B cell (primary cell): Measurements from ENCODE around the gene PPP1R8. TPM values are rescaled to one million over a fixed set of nuclear protein-coding genes. Genes with fewer than 3 reads are reported as not detected.

ENCODE experiments used
- ATAC-seq: fragments of 200-7000 bp; cut with Tn5 transposase; one replicate; pipeline ENCODE4 v1.10.0; 2021; ENCODE audit warnings: low read depth, mild to moderate bottlenecking, moderate number of reproducible peaks, moderate library complexity
- CTCF ChIA-PET: fragments of 350-600 bp; sonication (Branson Sonifier 250); formaldehyde crosslinking; loops from one replicate; lab custom pipeline; 2021; ENCODE audit warnings: antibody characterized with exemption, inconsistent platforms; lab: Charles Lee
- POLR2A ChIA-PET: fragments of 350-600 bp; sonication (Branson Sonifier 250); formaldehyde crosslinking; loops from one replicate; lab custom pipeline; 2021; ENCODE audit warnings: antibody characterized with exemption; lab: Charles Lee
- DNase-seq: peaks from one replicate; pipeline ENCODE4 v3.0.0; 2013
- H2AFZ ChIP-seq: 2 replicates; pipeline ENCODE4 v1.6.1; 2012; ENCODE audit warnings: mild to moderate bottlenecking, low read depth, low read length; ENCODE audit not compliant: insufficient read depth, poor library complexity, severe bottlenecking
- H3K27ac ChIP-seq, 2 donors: 1 replicate in 1 of 2; 2 replicates in 1 of 2; pipeline ENCODE4 v1.5.1; 2012 to 2013; ENCODE audit warnings: low read length in 2 of 2, mild to moderate bottlenecking in 2 of 2, moderate library complexity in 1 of 2
- H3K27me3 ChIP-seq, 4 experiments: fragments of 200-600 bp in 1 of 4; sonication (generic) in 1 of 4; replicated peaks in 1 of 4; 1 replicate in 2 of 4; 2 replicates in 2 of 4; pipeline versions ENCODE4 v1.6.1 to v1.7.0; 2013 to 2016; ENCODE audit warnings: low read length in 3 of 4, mild to moderate bottlenecking in 2 of 4, mixed read lengths in 1 of 4, moderate library complexity in 1 of 4; ENCODE audit not compliant: insufficient read depth in 4 of 4, control insufficient read depth in 3 of 4; ENCODE audit errors: control extremely low read depth in 1 of 4
- H3K36me3 ChIP-seq, 2 experiments: replicated peaks in 1 of 2; 1 replicate in 1 of 2; 2 replicates in 1 of 2; pipeline versions ENCODE4 v1.6.1 to v1.7.1; 2013; ENCODE audit warnings: low read length in 1 of 2; ENCODE audit not compliant: insufficient read depth in 2 of 2, control insufficient read depth in 1 of 2; ENCODE audit errors: control extremely low read depth in 1 of 2, extremely low read depth in 1 of 2
- H3K4me1 ChIP-seq, 2 donors: fragments of 200-600 bp in 1 of 2; sonication (generic) in 1 of 2; 1 replicate in 1 of 2; 2 replicates in 1 of 2; pipeline versions ENCODE4 v1.5.1 to v1.6.1; 2013 to 2017; ENCODE audit warnings: low read length in 2 of 2; ENCODE audit not compliant: control insufficient read depth in 2 of 2, insufficient read depth in 2 of 2
- H3K4me2 ChIP-seq: replicated peaks from 2 replicates; pipeline ENCODE3; 2012; ENCODE audit warnings: mild to moderate bottlenecking, low read depth, low read length; ENCODE audit not compliant: poor library complexity, severe bottlenecking
- H3K4me3 ChIP-seq, 5 experiments: fragments of 200-600 bp in 1 of 5; sonication (generic) in 1 of 5; 1 replicate in 3 of 5; 2 replicates in 2 of 5; pipeline versions ENCODE4 v1.5.1 to v1.7.0; 2011 to 2016; ENCODE audit warnings: low read length in 4 of 5, mild to moderate bottlenecking in 4 of 5, low read depth in 2 of 5, control low read depth in 1 of 5, moderate library complexity in 1 of 5; ENCODE audit not compliant: insufficient read depth in 1 of 5; ENCODE audit errors: control extremely low read depth in 1 of 5, extremely low read depth in 1 of 5
- H3K79me2 ChIP-seq: fragments of 200-600 bp; sonication (generic); one replicate; pipeline ENCODE4 v1.6.0; 2016; ENCODE audit warnings: low read length; ENCODE audit not compliant: control insufficient read depth, insufficient read depth
- H3K9ac ChIP-seq: fragments of 200-600 bp; sonication (generic); 2 replicates; pipeline ENCODE4 v1.6.1; 2017; ENCODE audit warnings: mild to moderate bottlenecking, low read length, moderate library complexity
- H3K9me3 ChIP-seq, 3 donors: one replicate each; pipeline versions ENCODE4 v1.6.1 to v1.7.1; 2013; ENCODE audit warnings: low read length in 2 of 3; ENCODE audit not compliant: control insufficient read depth in 2 of 3, insufficient read depth in 1 of 3; ENCODE audit errors: control extremely low read depth in 1 of 3
- H4K20me1 ChIP-seq: 2 replicates; pipeline ENCODE4 v1.6.0; 2012; ENCODE audit warnings: mild to moderate bottlenecking, low read length; ENCODE audit not compliant: insufficient read depth, control insufficient read depth, poor library complexity, severe bottlenecking
- H3K27ac Mint-ChIP-seq: one replicate; pipeline ENCODE4 v1.8.0; 2021; ENCODE audit warnings: mixed read lengths
- H3K27me3 Mint-ChIP-seq: one replicate; pipeline ENCODE4 v1.8.0; 2021; ENCODE audit warnings: mixed read lengths
- H3K4me1 Mint-ChIP-seq: one replicate; pipeline ENCODE4 v1.8.0; 2021; ENCODE audit warnings: mixed read lengths
- H3K4me3 Mint-ChIP-seq: one replicate; pipeline ENCODE4 v1.8.0; 2021; ENCODE audit warnings: mixed read lengths
- H3K9me3 Mint-ChIP-seq: one replicate; pipeline ENCODE4 v1.8.0; 2022; ENCODE audit warnings: mixed read lengths; ENCODE audit not compliant: insufficient read depth
- CTCF ChIP-seq: fragments of 200-600 bp; IDR thresholded peaks from one replicate; pipeline ENCODE4 v1.8.0; 2022; ENCODE audit warnings: antibody characterized with exemption, mild to moderate bottlenecking
- EZH2 ChIP-seq: IDR thresholded peaks from 2 replicates; pipeline ENCODE4 v1.6.1; 2012; ENCODE audit warnings: borderline replicate concordance, low read depth, mild to moderate bottlenecking, moderate library complexity, low read length; ENCODE audit not compliant: insufficient read depth, poor library complexity, severe bottlenecking
- WGBS: methylation state at CpG from one replicate; pipeline ENCODE4 v1.1.5; 2013; ENCODE audit warnings: missing lambda C conversion rate; ENCODE audit not compliant: insufficient coverage; 5-methylcytosine and 5-hydroxymethylcytosine counted together
- intact Hi-C: fragments of 100-400 bp; cut with micrococcal nuclease; formaldehyde crosslinking; loops from one replicate; pipeline ENCODE4 v1.10.0; 2022
- polyA plus RNA-seq: library from polyadenylated mRNA; depleted of rRNA; stranded (reverse); fragments of >200 nt; gene quantifications from 2 replicates; pipeline ENCODE4 v1.2.3, GENCODE V29; 2012
- total RNA-seq, 2 donors: library from RNA; stranded (reverse); fragments of 120-200 nt in 1 of 2; gene quantifications; 1 replicate in 1 of 2; 2 replicates in 1 of 2; pipeline versions ENCODE4 v1.2.3 to v1.2.4, GENCODE V29; 2013 to 2022

PPP1R8 gene
- total and polyA plus RNA-seq, 2 donors (not counting 1 experiment from before 2014, with no cell fraction given): 23.9 to 45.1 TPM

GRCh38 chr1:27889506-27889905 is 58.9 kb downstream of the PPP1R8 start:
- 87% methylated on average over 3 of the region's 3 CpGs for WGBS
- ChIA-PET CTCF (interaction anchor here (1.0 kb wide), 1 partner anchor 10 kb away, joined by 3 read pairs; no protein-coding TSS in a partner anchor), POLR2A (interaction anchor here (2.3 kb wide), 1 partner anchor 15 kb away, joined by 22 read pairs; the partner anchor contains the start of gene THEMIS2)
- Histone ChIP-seq H3K4me2 (no peak overlapping the region), H3K27me3 (no peaks in the 10 kb centered on the region), H3K9ac (no peak overlapping the region), H3K27ac (peak overlapping the region; percentile 41 to 92), H3K4me1 (peaks cover 51 to 83% of the 10 kb centered on the region in 2 donors), H4K20me1 (no peaks in the 10 kb centered on the region), H3K9me3 (no peaks in the 10 kb centered on the region), H3K4me3 (no peak overlapping the region), H2AFZ (no peak overlapping the region), H3K79me2 (no peaks in the 10 kb centered on the region), H3K36me3 (peaks cover 7 to 51% of the 10 kb centered on the region in 2 experiments)
- H3K9me3 Mint-ChIP-seq: no peaks in the 10 kb centered on the region
- H3K27me3 Mint-ChIP-seq: no peaks in the 10 kb centered on the region
- intact Hi-C loops: no loop called here
- H3K27ac Mint-ChIP-seq: peak overlapping the region; percentile 96
- TF ChIP-seq CTCF (no peak), EZH2 (no peak)
- ATAC-seq (no peak), DNase-seq (no peak)
- H3K4me3 Mint-ChIP-seq: peak overlapping the region; percentile 55
- H3K4me1 Mint-ChIP-seq: peaks cover 71% of the 10 kb centered on the region

GRCh38 chr1:27891196-27891889 is 60.8 kb downstream of the PPP1R8 start:
- peak; percentile 81 for ATAC-seq
- Histone ChIP-seq H3K36me3 (peaks cover 2 to 51% of the 10 kb centered on the region in 2 experiments), H3K9ac (peak overlapping the region; percentile 23)

More at GRCh38 chr1:27891196-27891889, 60.8 kb downstream of the PPP1R8 start:
- TF ChIP-seq CTCF (peak; percentile 68), EZH2 (no peak)
- DNase-seq: peak; percentile 88
- intact Hi-C loops: loop anchor here (1.0 kb wide), 2 partner anchors 16 to 33 kb away; no protein-coding TSS in a partner anchor
- WGBS: 0% methylated on average over 4 of the region's 7 CpGs
- ChIA-PET POLR2A (interaction anchor here (0.5 to 2.3 kb wide), 4 partner anchors 17 to 647 kb away, joined by 3 to 22 read pairs (median 4); partner anchors contain the start of gene THEMIS2), CTCF (interaction anchor here (1.1 to 3.1 kb wide), 7 partner anchors 16 to 200 kb away, joined by 4 to 28 read pairs (median 7); no protein-coding TSS in a partner anchor)
- Histone ChIP-seq H3K4me3 (peak overlapping the region in 2 of 5 experiments; percentile 7 to 12), H2AFZ (peak overlapping the region; percentile 66), H3K4me1 (peaks cover 40 to 64% of the 10 kb centered on the region in 2 donors), H3K9me3 (no peaks in the 10 kb centered on the region), H3K27ac (peak overlapping the region; percentile 92 to 94), H3K4me2 (peak overlapping the region; percentile 52), H3K27me3 (no peaks in the 10 kb centered on the region), H3K79me2 (no peaks in the 10 kb centered on the region), H4K20me1 (no peaks in the 10 kb centered on the region)
- H3K4me3 Mint-ChIP-seq: peak overlapping the region; percentile 82
- H3K27ac Mint-ChIP-seq: peak overlapping the region; percentile 96
- H3K9me3 Mint-ChIP-seq: no peaks in the 10 kb centered on the region
- H3K27me3 Mint-ChIP-seq: no peaks in the 10 kb centered on the region
- peaks cover 57% of the 10 kb centered on the region for H3K4me1 Mint-ChIP-seq
